Stimulated activated CD8-positive, alpha-beta memory T cell treated with anti-CD3 and anti-CD28 coated beads, Interleukin-15, amount 100 ng/mL, for 1 hour (primary cell): ENCODE data around the gene LONP1.
"Not testable (repeated sequence)": the region's sequence is repeated elsewhere in the genome, so short reads cannot be mapped to it uniquely, and the experiment has no call there.

ENCODE experiments used
- DNase-seq: peaks from one replicate; pipeline ENCODE4 v3.0.0-alpha.2; 2020; ENCODE audit warnings: low read depth

Gene LONP1

GRCh38 chr19:5692723-5693194, 27.2 kb downstream of the LONP1 start:
- no peak for DNase-seq

DNA sequence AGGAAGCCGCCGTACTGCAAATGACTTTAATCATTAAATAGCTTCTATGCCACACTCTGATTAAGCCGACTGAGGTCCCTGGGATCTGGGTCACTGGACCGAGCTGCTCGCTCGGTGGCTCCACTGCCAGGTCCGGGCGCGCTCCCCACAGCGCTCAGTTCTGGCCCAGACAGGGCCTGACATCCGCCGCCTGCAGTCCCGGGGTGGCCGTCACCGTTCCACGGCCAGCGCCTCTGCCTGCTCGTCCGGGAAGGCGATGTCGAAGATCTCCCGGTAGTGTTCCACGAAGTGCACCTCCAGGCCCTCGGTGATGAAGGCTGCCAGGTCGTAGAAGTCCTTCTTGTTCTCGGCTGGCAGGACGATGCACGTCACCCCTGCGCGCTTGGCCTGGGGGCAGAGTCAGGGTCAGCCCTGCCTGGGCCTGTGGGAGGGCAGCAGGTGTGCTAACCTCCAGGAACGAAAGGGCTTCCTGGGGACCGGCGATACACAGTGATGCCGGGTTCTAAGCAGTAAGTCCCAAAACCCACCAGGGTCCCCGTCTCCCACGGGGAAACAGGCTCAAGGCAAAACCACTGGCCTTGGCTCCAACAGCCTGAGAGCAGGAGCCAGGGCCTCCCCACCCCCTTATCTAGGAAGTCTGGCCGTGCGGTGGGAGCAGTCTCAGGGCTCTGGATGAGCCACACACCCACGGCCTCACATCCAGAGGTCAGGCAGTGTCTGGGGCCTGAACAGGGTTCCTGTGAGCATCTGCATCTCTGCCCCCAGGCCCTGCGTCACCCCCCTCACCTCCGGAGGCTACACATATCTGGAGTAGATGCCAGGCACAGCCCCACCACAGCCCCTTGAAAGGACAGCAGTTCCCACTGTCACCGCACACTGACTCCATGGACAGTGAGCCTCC, 27.9 kb downstream of the LONP1 start:
- DNase-seq: no peak

DNA sequence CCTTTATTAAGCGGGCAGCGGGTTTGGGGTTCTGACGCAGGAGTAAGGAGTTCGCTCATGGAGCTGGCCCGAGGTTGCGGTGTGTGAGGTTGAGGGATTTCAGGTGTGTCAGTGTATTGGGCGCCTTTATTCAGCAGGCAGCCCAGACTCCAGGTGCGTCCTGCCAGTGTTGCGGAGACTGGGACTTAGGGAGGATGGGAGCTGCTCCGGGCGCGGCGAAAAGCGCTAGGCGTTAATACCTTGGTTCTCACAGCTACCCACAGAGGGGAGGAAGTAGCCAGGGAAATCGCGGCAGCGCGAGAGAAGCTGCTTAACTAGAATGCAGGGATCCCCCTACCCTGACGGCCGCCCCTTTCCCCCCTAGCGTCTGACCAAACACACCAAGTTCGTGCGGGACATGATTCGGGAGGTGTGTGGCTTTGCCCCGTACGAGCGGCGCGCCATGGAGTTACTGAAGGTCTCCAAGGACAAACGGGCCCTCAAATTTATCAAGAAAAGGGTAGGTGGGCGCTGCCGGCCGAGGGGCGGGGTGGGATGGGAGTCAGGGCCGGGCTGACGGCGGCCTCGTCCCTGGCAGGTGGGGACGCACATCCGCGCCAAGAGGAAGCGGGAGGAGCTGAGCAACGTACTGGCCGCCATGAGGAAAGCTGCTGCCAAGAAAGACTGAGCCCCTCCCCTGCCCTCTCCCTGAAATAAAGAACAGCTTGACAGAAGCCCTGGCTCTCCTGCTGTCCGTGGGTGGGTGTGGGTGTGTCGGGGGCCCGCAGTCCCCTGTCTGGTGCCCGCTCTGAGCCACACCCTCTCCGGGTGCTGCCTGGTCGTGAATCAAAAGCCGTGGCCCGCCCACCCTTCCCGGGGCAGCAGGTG, 28.8 kb downstream of the LONP1 start:
- DNase-seq: no peak

DNA sequence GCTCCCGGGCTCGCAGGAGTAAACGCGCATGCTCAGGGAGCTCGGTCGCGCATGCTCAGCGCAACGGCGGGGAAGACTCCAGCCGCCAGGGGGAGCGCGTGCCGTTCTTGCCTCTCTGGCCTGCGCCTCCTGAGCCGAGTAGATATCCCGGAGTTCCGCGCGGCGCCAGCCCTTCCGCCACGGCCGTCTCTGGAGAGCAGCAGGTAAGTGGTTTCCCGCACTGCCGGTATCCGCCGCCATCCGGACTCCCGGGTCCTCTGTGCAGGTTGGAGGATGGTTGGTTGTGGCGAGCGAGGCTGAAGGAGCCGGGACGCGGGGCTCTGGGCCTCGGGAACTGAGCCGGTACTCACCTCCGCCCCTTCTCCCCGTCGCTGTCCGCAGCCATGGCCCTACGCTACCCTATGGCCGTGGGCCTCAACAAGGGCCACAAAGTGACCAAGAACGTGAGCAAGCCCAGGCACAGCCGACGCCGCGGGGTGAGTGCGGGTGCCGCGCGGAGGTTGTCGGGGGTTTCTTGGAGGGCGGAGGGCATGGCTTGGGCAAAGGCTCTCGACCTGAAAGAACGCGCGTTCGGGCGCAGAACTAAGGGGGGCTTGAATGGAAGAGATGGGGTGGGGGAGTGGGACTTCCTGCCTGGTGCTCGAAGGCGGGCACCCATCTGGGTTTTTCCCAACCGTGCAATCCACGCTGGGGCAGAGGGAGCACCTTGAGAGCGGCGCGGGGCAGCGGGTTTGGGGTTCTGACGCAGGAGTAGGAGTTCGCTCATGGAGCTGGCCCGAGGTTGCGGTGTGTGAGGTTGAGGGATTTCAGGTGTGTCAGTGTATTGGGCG, 29.6 kb downstream of the LONP1 start, which contains the start of gene RPL36:
RPL36 (plus strand) TSS at position 171 of the 830 bp plus-strand sequence; CDS start at position 384, 213 bp downstream.
- DNase-seq: peak; percentile 99

GRCh38 chr19:5688262-5688881, 31.6 kb downstream of the LONP1 start:
- DNase-seq: not testable (repeated sequence)

DNA sequence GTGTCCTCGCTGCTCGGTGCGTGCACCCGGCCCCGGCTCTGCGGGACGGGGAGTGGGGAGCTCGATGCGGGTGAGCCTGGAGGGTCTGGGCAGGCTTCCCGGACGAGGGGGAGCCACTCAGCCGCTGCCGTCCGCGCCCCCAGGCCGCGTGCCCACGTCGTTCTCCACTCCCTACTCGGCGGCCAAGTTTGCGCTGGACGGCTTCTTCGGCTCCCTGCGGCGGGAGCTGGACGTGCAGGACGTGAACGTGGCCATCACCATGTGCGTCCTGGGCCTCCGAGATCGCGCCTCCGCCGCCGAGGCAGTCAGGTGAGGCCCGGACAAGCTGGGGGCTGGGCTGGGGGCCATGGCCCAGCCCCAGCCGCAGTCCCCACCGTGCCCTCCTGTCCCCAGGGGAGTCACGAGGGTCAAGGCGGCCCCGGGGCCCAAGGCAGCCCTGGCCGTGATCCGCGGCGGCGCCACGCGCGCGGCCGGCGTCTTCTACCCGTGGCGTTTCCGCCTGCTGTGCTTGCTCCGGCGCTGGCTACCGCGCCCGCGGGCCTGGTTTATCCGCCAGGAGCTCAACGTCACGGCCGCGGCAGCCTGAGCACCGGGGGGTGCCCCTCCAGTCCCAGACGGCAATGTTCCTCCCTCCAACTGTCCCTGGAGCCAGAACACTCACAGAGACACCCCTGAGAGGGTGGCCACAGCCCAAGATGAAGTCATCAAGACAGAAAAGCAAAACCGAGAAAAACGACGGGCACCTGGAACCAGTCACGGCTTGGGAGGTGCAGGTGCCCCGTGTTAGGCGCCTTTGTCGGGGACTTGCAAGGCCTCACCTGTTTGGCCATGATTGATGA, 32.4 kb downstream of the LONP1 start:
- DNase-seq: no peak

DNA sequence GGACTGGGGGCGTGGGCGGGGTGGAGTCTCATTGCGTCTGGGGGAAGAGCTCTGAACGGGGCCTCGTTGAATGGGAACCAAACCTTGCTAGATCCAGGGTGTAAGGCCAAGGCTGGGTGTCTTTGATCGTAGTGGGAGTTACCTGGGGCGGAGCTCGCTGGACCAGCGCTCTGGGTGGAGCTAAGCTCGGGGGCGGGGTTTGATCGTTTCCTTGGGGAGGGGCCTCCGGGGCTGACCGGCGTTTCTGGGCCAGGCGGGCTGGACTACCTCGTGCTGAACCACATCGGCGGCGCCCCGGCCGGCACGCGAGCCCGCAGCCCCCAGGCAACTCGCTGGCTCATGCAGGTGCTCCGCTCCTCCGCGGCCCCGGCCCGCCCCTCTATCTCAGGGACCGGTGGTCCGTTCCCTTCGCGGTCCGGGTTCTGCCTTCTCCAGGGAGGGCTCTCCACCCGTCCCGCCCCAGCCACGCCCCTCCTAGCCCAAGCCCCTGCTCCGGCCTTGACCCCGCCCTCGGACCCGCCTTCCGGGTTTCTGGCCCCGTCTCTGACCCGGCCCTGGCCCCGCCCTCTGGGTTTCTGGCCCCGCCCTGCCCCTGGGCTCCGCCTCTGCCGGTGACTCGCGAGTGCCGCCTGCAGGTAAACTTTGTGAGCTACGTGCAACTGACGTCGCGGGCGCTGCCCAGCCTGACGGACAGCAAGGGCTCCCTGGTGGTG, 33.1 kb downstream of the LONP1 start:
- peak; percentile 92 for DNase-seq

DNA sequence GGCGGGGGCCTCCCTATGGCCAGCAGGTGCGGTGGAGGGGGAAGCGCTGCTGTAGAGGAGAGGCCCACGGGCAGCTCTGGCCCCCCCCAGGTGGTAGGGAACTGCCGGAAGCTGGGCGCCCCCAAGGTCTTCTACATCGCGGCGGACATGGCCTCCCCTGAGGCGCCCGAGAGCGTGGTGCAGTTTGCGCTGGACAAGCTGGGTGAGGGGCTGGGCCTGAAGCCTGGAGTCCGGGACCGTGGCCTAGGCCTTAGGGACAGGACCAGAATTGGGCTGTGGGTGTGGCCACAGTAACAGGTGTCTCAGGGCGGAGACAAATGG, 33.7 kb downstream of the LONP1 start:
- DNase-seq: no peak

- DNase-seq: no peak
Observed at GRCh38 chr19:5684694-5685430, 35.1 kb downstream of the LONP1 start.

- no peak for DNase-seq
Observed at GRCh38 chr19:5683177-5683886, 36.6 kb downstream of the LONP1 start.

- no peak for DNase-seq
Observed at GRCh38 chr19:5682107-5682482, 37.9 kb downstream of the LONP1 start.

DNA sequence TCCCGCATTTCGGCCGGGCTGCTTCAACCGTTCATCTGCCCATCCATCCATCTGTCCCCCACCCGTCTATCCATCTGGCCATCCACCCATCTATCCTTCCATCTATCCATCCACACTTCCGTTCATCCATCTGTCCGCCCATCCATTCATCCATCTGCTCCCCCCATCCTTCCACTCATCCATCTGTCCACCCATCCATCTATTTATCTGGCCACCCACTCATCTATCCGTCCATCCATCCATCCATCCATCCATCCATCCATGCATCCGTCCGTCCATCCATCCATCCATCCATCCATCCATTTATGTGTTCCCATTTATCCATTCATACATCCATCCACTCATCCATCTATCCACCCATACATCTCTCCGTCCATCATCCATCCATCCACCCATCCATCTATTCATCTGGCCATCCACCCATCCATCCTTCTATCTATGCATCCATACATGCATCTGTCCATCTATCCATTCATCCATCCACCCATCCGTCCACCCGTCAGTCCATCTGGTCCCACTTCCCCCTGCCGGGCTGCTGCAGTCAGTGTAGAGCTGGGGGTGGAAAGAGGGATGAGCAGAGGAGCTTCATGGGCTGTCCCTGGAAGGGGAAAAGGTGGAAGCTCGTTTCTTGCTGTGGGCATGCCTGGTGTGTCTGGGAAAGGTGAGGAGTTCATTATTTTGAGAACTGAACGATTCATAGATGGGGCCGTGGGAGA, 38.4 kb downstream of the LONP1 start:
- DNase-seq: no peak

DNA sequence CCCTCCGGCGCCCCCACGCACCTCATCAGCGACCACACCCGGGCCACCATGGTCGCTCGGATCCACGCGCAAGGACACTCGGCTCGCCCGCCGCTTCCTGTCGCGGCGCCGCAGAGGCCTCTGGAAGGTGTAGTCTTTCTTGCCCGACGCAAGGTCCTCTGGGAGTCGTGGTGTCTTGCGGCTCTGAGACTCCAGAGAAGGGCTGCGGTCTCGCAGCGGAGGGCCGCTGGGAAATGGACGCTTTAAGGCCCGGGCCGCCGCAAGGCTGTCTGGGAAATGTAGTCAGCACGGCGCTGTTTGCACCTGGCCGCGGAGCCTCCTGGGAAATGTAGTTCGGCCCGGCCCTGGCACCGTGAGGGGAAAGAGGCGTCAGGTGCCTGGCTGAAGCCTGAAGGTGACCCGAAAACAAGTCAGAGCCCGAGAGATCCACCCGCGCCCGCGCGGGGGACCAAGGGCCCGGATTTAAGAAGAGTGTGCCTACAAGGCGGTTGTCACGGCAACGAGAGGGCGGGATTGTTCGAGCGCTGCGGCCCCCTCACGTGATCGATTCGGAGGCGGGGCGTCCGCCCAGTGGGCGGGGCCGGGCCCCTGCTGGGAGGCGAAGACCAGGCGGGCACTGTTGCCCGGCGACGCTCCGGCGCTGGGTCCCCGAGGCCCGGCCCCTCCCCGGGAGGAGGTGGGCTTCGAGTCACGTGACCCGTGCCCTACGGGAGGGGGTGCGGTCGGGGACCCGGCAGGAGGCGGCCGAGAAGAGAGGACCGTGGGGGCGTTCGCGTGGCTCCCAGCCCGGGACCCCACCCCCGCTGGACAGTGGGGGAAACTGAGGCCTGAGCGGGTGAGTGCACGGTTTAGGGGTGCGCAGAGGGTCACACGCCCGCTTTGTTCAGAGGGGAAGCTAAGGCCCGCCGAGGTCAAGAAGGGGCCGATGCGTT, 39.2 kb downstream of the LONP1 start, which contains the start of the genes HSD11B1L and MICOS13:
HSD11B1L (plus strand) TSS at position 591 of the 932 bp plus-strand sequence. CDS start 3,806 bp downstream, outside the sequence.
MICOS13 (minus strand) TSS at position 80 of the 932 bp plus-strand sequence; CDS start at position 50, 30 bp downstream.
- DNase-seq: peak; percentile 93

GRCh38 chr19:5680084-5680436, 39.9 kb downstream of the LONP1 start:
- no peak for DNase-seq

GRCh38 chr19:5679289-5680083, 40.5 kb downstream of the LONP1 start:
- no peak for DNase-seq
